SKM-1 treated with dmso at 0.1 percent for 144 hours (cell line): Measurements from ENCODE around the gene SLC8A1.
A peak's percentile ranks its signal among the peaks of the same experiment; 100 is the strongest.

Experiments used
- DNase-seq: peaks from one replicate; lab custom pipeline; 2025; ENCODE audit not compliant: unreplicated experiment; lab: John Stamatoyannopoulos, UW

The SLC8A1 gene

DNA sequence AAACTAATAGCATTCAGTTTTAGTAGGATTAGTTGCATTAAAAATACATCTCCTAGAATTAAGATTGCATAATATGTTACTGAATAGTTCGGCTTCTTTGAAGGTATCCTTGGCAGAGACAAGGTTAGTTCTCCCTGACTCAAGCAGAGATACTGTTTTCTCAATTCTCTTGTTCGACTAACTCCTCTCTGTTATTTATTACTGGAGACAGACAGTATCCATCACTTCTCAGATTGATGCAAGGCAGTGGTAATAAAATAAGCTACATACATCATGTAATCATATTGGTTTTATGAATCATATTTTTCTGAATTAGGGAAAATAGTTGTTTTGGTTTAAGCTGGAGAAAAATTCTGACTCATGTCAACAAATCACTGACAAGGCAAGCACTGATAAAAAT is 134.8 kb downstream of the SLC8A1 start:
- no peak for DNase-seq

DNA sequence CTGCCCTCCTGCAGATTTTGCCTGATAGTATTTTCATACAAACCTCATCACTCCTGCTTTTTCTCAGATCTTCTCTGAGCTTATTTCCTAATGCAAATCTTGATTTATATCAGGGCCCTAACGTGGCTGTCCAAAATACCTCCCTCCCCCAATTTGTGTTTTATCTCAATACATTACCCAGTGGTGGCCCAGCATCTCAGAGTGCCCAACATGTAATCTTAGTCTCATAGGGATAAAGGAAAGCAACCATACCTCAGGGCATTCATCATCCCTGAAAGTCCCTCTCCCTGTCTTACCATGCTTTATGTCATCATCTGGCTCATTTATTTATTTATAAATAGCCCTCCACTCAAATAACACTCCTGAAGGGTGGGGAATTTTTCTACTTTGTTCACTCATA is 135.3 kb downstream of the SLC8A1 start:
- DNase-seq = no peak

DNA sequence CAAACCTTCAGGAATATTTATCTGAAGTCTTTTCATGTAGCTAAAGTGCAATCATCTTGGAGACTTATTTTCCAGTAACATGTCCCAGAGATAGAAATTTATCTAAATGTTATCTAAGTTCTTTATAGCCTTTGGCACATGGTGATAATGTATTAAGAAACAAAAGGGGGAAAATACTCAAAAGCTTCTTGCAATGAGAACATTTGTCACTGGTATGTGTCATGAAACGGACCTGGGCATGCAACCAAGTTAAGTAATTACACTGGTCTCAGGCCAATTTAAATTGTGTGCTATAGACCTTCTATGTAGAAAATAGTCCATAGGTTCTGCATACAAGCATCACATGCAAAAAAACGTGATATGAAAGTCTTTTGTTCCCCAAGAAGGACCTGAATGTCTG is 136.2 kb downstream of the SLC8A1 start:
- DNase-seq = no peak

DNA sequence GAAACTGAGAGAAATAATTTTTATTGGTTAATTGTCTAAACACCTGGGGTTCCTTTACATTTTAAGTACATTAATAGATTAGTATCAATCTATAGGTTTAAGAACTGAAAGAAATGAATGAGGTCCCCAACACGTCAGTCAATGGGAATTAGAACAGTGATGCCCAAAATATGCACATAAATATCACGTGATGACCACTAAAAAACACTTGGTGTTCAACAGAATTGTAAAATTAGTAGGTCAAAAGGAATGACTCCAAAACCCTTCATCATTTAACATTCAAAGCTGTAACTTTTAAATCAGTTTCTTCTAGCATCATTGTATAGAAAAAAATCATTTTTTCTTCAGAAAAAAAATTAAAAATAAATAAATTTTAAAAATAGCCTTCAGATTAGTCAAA is 140.9 kb downstream of the SLC8A1 start:
- no peak for DNase-seq

DNA sequence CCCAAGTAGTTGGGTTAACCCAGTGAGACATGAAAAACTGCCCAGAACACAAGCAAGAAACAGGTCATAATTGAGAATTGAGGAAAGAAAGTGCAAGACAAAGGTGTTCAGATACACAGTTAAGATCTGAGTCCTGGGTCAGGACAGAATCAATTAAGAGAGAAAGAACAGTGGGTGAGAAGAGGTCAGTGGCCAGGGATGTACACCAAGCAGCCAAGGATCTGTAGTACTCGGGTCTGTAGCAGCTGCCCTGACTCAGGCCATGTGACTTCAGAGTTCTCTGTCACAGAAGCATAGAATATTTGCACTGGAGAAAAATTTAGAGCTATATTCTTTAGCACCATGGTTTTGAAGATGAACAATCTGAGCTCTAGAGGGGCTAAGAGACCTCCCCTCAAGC is 141.6 kb downstream of the SLC8A1 start:
- DNase-seq = no peak

DNA sequence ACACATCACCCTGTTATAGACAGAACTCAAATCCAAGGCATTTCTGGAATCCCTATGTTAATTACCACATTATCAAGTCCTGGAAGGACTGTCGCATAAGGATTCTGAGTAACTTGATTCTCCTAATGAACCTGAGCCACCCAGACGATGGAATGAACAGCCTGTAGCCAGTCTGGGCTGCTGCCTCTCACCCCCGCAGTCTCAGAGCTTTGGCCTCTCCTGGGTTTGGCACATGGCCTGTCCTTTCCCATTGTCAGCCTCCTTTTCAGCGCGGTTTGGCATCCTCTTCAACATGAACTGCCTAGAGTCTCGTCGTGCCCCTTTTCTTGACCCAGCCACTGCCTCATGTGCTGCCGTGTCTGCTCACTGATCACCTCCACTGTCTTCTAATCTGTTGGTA is 147.6 kb downstream of the SLC8A1 start:
- no peak for DNase-seq

DNA sequence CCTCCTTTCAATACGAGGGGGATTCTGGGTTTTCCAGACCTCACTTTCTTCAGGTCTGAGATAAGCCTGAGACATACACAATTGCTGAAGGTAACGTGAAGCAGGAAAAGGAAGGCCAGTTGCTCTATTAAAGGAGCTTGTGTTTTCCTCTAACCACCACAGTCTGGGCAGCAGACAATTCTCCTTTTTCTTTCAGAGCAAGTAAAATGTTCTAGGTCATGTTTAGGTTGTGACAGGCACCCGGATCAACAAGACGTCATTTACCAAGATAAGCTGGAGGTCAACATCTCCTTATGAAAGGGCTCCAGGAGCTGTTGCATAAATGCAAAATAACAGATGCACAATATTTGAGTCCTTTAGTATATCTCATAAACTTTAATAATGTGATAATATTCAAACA is 148.1 kb downstream of the SLC8A1 start:
- no peak for DNase-seq

DNA sequence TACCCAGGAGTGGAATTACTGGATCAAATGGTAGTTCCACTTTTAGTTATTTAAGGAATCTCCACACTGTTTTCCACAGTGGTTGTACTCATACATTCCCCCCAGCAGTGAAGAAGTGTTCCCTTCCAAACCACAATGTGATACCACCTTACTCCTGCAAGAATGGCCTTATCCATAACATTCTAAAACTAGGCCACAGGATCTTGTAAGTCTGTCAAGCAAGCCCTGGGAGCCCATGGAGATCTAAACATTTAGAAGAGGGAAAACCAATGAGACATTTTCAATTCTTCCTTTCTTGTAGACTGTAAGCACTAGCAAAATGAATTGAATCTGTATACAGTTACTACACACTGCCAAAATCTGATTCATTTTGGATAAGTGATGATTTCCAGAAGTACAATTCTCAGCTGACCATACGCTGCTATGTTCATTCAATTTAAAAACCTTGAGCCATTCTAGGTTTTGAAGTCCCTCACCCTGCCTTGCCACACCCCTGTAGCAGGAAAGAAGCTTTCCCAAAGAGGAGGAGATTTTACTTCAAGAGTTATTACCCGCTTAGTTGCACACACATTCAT is 149.1 kb downstream of the SLC8A1 start:
- DNase-seq = no peak

DNA sequence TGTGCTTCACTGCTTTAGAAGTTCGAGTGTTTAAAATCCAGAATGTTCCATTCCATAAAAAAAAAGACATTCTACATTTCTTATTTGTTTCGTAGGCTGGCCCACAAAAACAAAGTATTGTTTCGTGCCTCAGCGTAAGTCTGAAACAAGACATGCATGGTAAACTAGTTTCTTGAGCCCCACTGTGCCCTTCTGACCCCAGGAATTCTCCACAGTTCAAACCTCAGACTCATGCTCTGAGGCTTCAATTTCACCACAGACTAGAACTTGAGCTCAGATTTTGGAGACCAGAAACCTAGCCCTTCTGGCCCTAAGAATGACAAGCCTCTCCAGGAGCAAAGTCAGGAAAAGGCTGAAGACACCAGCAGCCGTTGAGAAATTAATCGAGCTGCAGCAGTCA is 151.5 kb downstream of the SLC8A1 start:
- DNase-seq = no peak

DNA sequence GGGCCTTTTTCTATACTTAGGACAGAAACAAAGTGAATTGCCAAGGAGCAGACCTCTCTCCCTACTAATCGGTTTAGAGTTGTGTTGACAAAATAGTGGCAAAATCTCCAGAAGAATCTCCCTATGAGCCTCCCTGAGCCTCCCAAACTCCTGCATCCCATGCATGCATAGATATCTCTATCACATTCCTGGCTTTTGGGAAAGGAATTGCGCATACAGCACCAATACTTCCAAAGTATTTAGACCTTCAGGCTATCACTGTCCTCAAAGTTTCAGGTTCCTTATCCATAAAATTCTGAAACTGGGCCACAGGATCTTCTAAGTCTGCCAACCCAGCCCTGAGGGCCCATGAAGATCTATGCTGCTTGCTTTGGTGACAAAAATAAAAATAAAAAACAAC is 152.1 kb downstream of the SLC8A1 start:
- DNase-seq = no peak

DNA sequence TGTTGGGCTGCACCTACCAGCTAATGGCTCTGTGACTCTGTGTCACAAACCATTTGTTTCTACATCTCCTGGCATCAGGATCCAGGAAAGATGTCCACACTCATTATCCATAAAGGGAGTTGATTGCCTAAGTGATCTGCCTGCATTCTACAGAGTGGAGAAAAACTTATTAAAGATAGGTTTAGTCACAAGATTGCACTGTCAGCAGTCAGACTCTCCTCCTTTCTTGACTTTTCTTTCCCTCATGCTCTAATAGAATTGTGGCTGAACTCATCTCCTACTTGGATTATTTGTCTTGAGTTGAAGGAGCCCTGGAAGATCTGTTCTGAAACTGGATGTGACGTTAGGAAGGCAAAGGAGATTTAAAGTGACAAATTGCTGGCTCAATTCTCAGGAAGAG is 152.7 kb downstream of the SLC8A1 start:
- DNase-seq = no peak

DNA sequence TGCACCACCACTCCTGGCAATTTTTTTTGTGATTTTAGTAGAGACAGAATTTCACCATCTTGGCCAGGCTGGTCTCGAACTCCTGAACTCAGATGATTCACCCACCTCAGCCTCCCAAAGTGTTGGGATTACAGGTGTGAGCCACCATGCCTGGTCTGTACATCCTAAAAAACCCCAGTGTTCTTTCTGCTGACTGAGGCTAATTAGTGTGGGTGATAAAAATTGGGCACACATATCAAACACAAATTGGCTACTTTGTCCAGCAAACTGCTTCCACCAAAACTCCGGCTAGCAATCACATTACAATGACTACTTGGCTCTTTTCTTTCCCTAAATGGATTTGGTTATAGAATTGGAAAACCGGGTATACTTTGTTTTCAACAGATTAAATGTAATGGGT is 153.9 kb downstream of the SLC8A1 start:
- DNase-seq = no peak

DNA sequence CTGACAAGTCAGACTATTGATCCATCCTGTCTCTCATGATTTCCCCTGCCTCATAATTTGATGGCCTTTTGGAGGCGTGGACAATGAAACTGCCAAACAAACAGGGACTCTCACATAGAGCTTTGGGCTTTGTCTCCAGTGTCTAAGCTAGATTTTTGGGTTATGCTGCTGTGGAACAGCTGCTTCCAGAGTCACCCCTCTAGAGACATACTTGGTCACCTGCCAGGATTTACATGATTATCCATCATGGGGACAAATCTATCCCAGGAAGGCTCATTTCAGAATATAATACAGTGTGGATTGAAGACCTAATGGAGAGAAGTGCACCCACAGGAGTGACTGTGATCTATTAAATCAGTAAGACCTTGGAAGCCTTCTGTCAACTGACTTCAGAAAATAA is 159.6 kb downstream of the SLC8A1 start:
- no peak for DNase-seq

DNA sequence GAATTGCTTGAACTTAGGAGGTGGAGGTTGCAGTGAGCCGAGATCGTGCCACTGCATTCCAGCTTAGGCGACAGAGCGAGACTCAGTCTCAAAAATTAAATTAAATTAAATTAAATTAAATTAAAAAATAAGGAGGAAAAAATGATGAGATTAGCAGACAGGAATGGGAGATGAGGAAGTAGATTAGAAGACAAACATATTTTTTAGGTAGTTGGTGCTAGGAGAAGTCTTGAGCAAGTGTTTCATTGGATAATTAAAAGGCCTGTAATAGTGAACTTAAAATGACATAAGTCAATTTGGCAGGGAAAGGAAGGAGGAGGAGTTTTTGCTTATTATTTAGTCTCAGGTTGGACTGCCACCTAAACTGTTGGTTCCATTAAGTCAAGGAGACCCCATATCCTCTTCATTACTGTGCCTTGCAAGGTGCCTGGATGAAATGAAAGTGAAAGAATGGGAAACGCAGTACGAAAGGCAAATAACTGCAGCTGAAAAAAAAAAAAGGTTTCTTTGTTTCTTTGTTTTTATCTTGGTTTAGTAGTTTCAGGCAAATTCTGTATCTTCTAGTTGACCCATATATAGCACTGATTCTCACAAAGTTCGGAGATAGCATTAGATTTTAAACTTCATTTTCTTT is 162.0 kb downstream of the SLC8A1 start:
- DNase-seq = no peak

DNA sequence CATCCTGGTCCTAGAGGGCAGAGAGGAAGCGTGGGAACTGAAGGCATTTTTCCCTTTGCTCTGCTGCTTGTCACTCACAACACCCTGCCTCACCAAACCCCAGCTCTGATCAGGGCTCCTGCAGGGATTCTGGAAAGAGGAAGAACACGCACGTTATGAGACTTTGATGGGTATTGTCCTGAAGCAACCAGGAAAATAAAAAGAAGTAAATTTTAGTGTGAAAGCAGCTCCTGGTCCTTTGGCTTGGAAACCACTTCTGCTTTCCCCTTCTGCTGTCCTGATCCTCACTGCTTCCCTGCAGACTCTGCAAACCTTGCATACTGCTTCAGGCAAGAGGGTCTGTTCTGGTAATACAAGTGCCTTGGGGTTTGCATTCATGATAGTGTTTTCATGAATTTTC is 164.1 kb downstream of the SLC8A1 start:
- DNase-seq = peak; percentile 31

DNA sequence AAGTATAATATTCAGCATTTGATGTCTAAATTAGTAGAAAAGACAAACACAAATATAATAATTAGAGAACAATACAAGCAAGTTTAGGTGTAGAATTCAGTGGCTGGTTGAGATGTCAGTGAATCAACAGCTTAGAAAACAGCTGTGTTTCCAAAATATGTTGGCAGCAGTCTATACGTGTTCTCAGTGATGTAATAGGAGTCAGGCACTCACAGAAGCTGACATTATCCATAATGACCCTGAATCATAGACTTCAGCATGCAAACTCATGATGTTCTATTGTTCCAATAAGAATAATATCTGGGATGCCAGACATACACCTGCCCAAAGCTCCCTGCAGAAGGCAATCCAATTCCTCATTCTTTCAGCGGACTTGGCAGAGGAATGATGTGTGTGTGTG is 164.7 kb downstream of the SLC8A1 start:
- DNase-seq = no peak

DNA sequence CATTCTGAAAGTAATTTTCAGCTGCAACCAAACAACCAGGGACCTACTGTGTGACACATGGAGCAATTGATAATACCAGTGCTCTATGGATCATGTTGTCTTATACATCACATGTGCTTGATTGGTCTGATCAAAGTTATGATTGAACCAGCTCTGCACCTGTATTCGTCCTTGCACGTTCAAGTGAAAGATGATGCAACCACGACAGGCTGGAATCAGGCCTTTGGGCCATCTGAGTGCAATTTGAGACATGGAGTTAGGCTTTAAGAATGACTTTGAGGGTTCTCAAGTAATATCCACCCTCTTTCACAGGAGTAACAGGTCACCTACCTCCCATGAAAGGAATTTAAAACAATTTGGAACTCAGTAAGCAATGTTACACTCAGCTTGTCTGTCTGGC is 165.2 kb downstream of the SLC8A1 start:
- no peak for DNase-seq

DNA sequence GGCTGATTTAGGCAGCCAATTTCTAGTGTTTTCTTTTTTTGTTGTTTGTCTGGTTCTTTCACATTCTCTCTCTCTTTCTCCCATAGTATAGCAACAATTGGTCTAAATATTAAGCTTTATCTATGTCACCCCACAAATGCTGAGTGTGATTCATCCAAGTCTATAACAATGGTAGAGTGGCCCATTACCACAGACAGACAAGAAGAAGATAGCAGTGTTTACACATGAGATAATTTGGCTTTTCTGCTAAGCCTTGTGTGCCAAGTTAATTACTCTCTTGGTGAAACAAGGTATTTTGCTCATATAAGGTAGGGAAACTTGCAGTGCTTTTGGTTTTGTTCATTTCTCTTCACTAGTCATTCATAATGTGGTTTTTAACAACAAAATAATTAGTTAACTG is 166.5 kb downstream of the SLC8A1 start:
- DNase-seq = no peak

DNA sequence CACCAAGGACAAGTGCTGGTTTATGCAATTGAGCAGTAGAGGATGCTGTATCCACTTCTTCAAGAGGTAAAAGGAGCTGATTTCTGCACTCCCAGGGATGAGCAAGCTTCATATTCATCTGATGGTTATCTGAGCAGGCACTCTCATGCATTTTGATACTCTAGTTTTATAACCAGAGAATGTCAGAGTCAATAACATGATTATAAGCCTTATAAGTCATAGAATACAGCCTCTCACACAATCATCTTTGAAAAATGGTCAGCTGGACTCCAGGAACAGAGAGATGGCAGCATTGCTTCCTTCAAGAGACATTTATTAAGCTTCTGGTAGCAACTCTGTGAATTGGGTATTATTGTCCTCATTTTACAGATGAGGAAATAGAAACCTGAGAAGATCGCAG is 167.1 kb downstream of the SLC8A1 start:
- no peak for DNase-seq

DNA sequence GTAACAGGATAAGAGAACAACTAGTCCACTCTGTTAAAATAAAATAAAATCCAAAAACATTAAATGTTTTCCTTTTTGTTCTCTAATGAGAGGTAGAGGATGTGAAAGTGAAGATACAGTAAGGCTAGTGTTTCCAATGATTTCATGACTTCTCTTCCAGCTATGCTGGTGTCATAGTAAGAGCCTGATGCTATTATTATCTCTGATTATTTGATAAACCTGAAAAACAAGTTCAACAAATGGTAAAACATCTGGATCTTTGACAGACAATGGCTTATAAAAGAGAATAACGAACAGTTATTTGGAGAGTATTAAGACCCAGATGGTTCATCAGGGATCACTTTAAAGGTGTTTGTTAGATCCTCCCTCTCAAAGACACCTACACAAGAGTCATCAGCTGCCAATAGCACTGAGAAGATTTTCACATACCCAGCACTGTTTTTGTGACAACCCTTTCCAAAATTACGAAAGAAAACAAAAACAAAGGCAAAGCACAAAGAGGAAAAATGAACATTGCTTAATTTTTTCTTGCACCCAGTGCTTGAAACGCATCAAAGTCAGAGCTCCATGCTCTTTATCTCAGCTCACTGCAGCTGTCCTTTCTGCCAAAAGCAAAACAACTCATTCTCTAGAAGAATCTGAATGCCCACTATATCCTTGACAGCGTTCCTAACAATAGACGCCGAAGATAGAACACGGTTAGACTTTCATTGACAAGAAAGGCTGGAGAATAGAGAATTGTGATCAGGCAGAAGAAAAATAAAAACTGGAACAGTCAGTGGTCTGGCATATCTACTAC is 168.6 kb downstream of the SLC8A1 start:
- DNase-seq = no peak

DNA sequence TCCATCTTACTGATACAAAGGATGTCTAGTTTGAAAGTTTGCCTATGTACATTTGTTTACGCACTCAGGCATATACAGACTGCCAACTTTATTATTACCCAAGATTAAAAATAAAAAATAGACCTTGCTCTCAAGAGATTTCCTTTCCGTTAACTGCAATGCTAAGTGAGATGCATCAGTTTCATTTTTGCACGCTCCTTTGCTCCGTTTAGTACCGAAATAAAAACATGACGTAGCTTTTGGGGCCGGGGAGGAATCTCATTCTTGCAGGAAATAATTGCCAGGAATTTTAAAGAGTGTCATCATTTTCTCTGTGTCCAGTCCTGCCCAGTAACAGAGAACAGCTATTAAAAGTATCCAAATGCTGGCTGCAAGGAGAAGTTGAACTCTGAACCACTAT is 169.5 kb downstream of the SLC8A1 start:
- no peak for DNase-seq
